Endodermal cell (in vitro differentiated cells): Measurements from ENCODE around the gene CREBL2. TPM values are rescaled to one million over a fixed set of nuclear protein-coding genes. Genes with fewer than 3 reads are reported as not detected.

Experiments
- DNase-seq: peaks from one replicate; pipeline ENCODE4 v3.0.0-alpha.2; 2017
- H3K27ac ChIP-seq: 2 replicates; pipeline ENCODE4 v1.5.1; 2013; ENCODE audit warnings: mild to moderate bottlenecking, low read depth, low read length, moderate library complexity
- H3K27me3 ChIP-seq: 2 replicates; pipeline ENCODE4 v1.6.1; 2013; ENCODE audit warnings: mild to moderate bottlenecking, low read length, moderate library complexity; ENCODE audit not compliant: insufficient read depth, control insufficient read depth, poor library complexity, severe bottlenecking
- H3K36me3 ChIP-seq: 2 replicates; pipeline ENCODE4 v1.7.0; 2013; ENCODE audit warnings: mild to moderate bottlenecking, low read length, moderate library complexity; ENCODE audit not compliant: control insufficient read depth, insufficient read depth
- H3K4me1 ChIP-seq: one replicate; pipeline ENCODE4 v1.7.0; 2013; ENCODE audit warnings: low read length; ENCODE audit not compliant: control insufficient read depth, insufficient read depth
- H3K4me3 ChIP-seq: 2 replicates; pipeline ENCODE4 v1.5.1; 2013; ENCODE audit warnings: mild to moderate bottlenecking, low read length, moderate library complexity
- H3K9ac ChIP-seq: 2 replicates; pipeline ENCODE4 v1.6.1; 2013; ENCODE audit warnings: mild to moderate bottlenecking, low read length, moderate library complexity; ENCODE audit not compliant: poor library complexity, severe bottlenecking; ENCODE audit errors: extremely low read depth
- H3K9me3 ChIP-seq: 2 replicates; pipeline ENCODE4 v1.6.1; 2013; ENCODE audit warnings: mild to moderate bottlenecking, low read length, moderate library complexity; ENCODE audit not compliant: control insufficient read depth
- H3K27ac Mint-ChIP-seq: 2 replicates; pipeline ENCODE4 v1.8.0; 2020; ENCODE audit warnings: mixed read lengths
- H3K27me3 Mint-ChIP-seq: 2 replicates; pipeline ENCODE4 v1.8.0; 2021; ENCODE audit warnings: mild to moderate bottlenecking, mixed read lengths; ENCODE audit not compliant: insufficient read depth
- H3K36me3 Mint-ChIP-seq: 2 replicates; pipeline ENCODE4 v1.8.0; 2020; ENCODE audit warnings: low read depth, mixed read lengths
- H3K4me1 Mint-ChIP-seq: 2 replicates; pipeline ENCODE4 v1.8.0; 2020; ENCODE audit warnings: mixed read lengths
- H3K4me3 Mint-ChIP-seq: 2 replicates; pipeline ENCODE4 v1.8.0; 2020; ENCODE audit warnings: mild to moderate bottlenecking, moderate library complexity, mixed read lengths
- H3K9me3 Mint-ChIP-seq: 2 replicates; pipeline ENCODE4 v1.8.0; 2020; ENCODE audit warnings: mild to moderate bottlenecking, mixed read lengths
- WGBS, 2 experiments: methylation state at CpG; one replicate each; pipeline versions ENCODE4 v1.1.5 to v1.1.7; 2013; ENCODE audit warnings: missing lambda C conversion rate in 2 of 2, mixed read lengths in 1 of 2; ENCODE audit not compliant: insufficient coverage in 1 of 2, insufficient read length in 1 of 2; 5-methylcytosine and 5-hydroxymethylcytosine counted together
- total RNA-seq, 2 donors: library from RNA; stranded (reverse); fragmentation: NEBNext Ultra II Directional in 1 of 2; extraction: Animal tissue kit (Norgen Biotek cat#: 25700) in 1 of 2; gene quantifications; 2 replicates in 1 of 2; 3 replicates in 1 of 2; pipeline ENCODE4 v1.2.1, GENCODE V29; 2021
- TF ChIP-seq, protein P1 (sequence below): fragments of 200-600 bp; sonication (generic); conservative IDR thresholded peaks from 2 replicates; pipeline ENCODE4 v1.5.0; 2021; ENCODE audit warnings: antibody characterized with exemption, mild to moderate bottlenecking

Gene CREBL2
- total RNA-seq, 2 donors from 2014 or later: 27.2 to 46.9 TPM

DNA sequence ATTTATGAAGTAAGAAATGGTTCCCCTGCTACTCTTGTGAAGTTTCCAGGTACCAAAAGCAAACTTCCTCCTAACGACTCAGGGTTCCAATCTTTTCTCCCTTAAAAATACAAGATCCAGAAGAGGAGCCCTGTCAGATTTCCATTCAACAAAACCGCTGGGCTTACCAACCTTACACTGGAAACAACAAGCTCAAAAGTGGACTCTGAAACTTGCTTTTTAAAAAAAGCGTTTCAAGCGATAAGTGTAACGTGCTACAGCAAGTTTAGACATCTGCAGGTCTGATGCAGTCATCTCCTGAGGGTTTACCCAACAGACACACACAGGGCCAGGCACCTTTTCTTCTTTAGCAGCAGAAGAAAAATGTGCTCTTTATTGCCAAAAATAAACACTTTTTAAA lies 6.9 kb upstream of the CREBL2 start:
- H3K4me1 ChIP-seq: no peaks in the 10 kb centered on the region
- no peaks in the 10 kb centered on the region for H3K27me3 Mint-ChIP-seq
- no peaks in the 10 kb centered on the region for H3K36me3 Mint-ChIP-seq
- H3K4me3 Mint-ChIP-seq: no peak overlapping the region
- H3K9me3 Mint-ChIP-seq: no peaks in the 10 kb centered on the region
- DNase-seq: no peak
- H3K27me3 ChIP-seq: no peaks in the 10 kb centered on the region
- peaks cover 10% of the 10 kb centered on the region for H3K4me1 Mint-ChIP-seq
- no peak overlapping the region for H3K9ac ChIP-seq
- H3K27ac ChIP-seq: no peak overlapping the region
- TF ChIP-seq, protein P1, sequence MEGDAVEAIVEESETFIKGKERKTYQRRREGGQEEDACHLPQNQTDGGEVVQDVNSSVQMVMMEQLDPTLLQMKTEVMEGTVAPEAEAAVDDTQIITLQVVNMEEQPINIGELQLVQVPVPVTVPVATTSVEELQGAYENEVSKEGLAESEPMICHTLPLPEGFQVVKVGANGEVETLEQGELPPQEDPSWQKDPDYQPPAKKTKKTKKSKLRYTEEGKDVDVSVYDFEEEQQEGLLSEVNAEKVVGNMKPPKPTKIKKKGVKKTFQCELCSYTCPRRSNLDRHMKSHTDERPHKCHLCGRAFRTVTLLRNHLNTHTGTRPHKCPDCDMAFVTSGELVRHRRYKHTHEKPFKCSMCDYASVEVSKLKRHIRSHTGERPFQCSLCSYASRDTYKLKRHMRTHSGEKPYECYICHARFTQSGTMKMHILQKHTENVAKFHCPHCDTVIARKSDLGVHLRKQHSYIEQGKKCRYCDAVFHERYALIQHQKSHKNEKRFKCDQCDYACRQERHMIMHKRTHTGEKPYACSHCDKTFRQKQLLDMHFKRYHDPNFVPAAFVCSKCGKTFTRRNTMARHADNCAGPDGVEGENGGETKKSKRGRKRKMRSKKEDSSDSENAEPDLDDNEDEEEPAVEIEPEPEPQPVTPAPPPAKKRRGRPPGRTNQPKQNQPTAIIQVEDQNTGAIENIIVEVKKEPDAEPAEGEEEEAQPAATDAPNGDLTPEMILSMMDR: no peak
- WGBS, 2 experiments: 96 to 98% methylated on average over 4 to 5 of the region's 5 CpGs
- H3K9me3 ChIP-seq: no peaks in the 10 kb centered on the region
- no peak overlapping the region for H3K27ac Mint-ChIP-seq
- no peak overlapping the region for H3K4me3 ChIP-seq
- H3K36me3 ChIP-seq: no peaks in the 10 kb centered on the region

DNA sequence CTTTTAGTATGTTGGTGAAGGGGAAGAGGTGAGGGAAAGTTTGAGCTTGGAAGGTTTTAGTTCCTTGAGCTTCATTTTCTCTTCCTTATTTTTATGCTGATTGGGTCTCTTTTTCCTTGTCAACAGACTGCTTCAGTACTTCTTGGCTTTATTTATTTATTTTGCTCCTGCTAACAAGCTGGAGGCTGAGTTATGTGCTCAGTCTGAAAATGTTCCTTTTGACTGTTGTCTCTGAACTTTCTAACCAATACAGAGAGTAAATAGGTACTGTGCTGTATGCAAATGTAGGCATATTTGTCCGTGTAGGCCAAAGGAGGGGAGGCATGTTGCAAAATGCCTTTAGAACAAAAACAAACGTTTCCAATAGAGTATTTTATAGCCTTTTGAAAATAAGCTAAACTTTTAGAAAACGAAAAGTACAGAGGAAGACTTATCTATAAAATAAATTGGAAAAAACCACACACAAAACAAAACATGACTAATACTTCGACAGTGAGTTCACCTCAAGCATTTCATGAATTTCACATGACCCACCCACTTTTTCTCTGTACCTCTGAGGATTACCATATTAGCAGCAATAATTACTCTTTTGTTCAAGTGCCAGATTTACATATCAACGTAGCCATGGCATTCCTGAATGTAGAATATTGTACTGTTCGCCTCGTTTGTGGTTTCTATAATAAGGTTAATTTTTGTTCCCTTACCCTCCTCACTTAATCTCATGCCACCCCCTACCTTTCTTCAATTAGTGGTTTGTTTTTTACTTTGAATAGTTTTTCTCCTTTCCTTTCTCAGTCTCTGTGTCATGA lies 4.7 kb upstream of the CREBL2 start:
- H3K27ac Mint-ChIP-seq: peak overlapping the region; percentile 12
- no peaks in the 10 kb centered on the region for H3K9me3 ChIP-seq
- H3K9ac ChIP-seq: no peak overlapping the region
- no peaks in the 10 kb centered on the region for H3K27me3 ChIP-seq
- TF ChIP-seq, protein P1: no peak
- no peaks in the 10 kb centered on the region for H3K27me3 Mint-ChIP-seq
- no peak for DNase-seq
- WGBS, 2 experiments: 54 to 82% methylated on average over 2 to 5 of the region's 7 CpGs
- H3K9me3 Mint-ChIP-seq: no peaks in the 10 kb centered on the region
- H3K4me1 Mint-ChIP-seq: peaks cover 10% of the 10 kb centered on the region
- H3K4me3 Mint-ChIP-seq: no peak overlapping the region
- no peaks in the 10 kb centered on the region for H3K4me1 ChIP-seq
- H3K36me3 Mint-ChIP-seq: no peaks in the 10 kb centered on the region
- no peak overlapping the region for H3K27ac ChIP-seq
- no peaks in the 10 kb centered on the region for H3K36me3 ChIP-seq
- no peak overlapping the region for H3K4me3 ChIP-seq

DNA sequence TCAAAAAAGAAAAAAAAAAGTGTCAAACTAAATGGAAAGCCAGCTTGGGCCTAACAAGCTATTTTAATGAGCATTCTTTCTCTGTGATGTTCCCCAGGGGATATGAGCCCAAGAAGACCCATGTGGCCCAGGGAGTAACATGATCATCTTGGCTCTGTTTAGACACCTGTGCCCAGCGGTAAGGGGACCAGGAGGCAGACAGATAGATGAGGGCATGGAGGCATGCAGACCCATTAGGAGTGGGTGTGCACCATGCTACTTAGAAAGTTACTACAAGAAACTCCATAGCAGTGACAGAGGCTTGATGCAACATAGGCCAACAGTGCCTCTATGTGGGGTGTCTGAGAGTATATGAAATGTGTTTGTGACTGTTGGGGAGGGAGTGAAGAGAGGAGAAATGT lies 3.1 kb upstream of the CREBL2 start:
- Mint-ChIP-seq H3K27me3 (no peaks in the 10 kb centered on the region), H3K9me3 (no peaks in the 10 kb centered on the region), H3K36me3 (peaks cover 3% of the 10 kb centered on the region), H3K27ac (no peak overlapping the region), H3K4me3 (no peak overlapping the region), H3K4me1 (peaks cover 19% of the 10 kb centered on the region)
- Histone ChIP-seq H3K9me3 (no peaks in the 10 kb centered on the region), H3K27me3 (no peaks in the 10 kb centered on the region), H3K4me1 (no peaks in the 10 kb centered on the region), H3K36me3 (no peaks in the 10 kb centered on the region), H3K27ac (no peak overlapping the region), H3K9ac (no peak overlapping the region), H3K4me3 (no peak overlapping the region)
- 100% methylated on average over 1 of the region's 1 CpG for WGBS, 2 experiments
- no peak for DNase-seq
- TF ChIP-seq, protein P1: no peak
